Neutrophil (primary cell): ENCODE data around the gene KDM2B.

Experiments used
- H3K27ac ChIP-seq: fragments of 200-600 bp; sonication (generic); 2 replicates; pipeline ENCODE4 v1.5.1; 2016; ENCODE audit warnings: mild to moderate bottlenecking, moderate library complexity
- H3K27me3 ChIP-seq: fragments of 200-600 bp; sonication (generic); 2 replicates; pipeline ENCODE4 v1.6.0; 2016; ENCODE audit warnings: mild to moderate bottlenecking
- H3K36me3 ChIP-seq: fragments of 200-600 bp; sonication (generic); 2 replicates; pipeline ENCODE4 v1.5.1; 2017
- H3K4me1 ChIP-seq, 2 experiments: fragments of 200-600 bp in 1 of 2; sonication (generic) in 1 of 2; 1 replicate in 1 of 2; 2 replicates in 1 of 2; pipeline versions ENCODE4 v1.5.1 to v1.6.1; 2013 to 2016; ENCODE audit warnings: low read depth in 1 of 2, low read length in 1 of 2, mild to moderate bottlenecking in 1 of 2, moderate library complexity in 1 of 2; ENCODE audit not compliant: control insufficient read depth in 1 of 2, insufficient read depth in 1 of 2
- H3K4me3 ChIP-seq, 2 experiments: fragments of 200-600 bp in 1 of 2; sonication (generic) in 1 of 2; 1 replicate in 1 of 2; 2 replicates in 1 of 2; pipeline ENCODE4 v1.5.1; 2013 to 2016; ENCODE audit warnings: low read depth in 1 of 2, low read length in 1 of 2, mild to moderate bottlenecking in 1 of 2, moderate library complexity in 1 of 2
- H3K9me3 ChIP-seq: fragments of 200-600 bp; sonication (generic); 2 replicates; pipeline ENCODE4 v1.5.1; 2016
- TF ChIP-seq, protein P1 (sequence below): fragments of 200-600 bp; sonication (generic); IDR thresholded peaks from 2 replicates; pipeline ENCODE4 v1.5.1; 2016; ENCODE audit warnings: antibody characterized with exemption

KDM2B gene

GRCh38 chr12:121428883-121429282, 151.9 kb downstream of the KDM2B start:
- Histone ChIP-seq H3K27me3 (no peaks in the 10 kb centered on the region), H3K9me3 (no peaks in the 10 kb centered on the region), H3K4me1 (peaks cover 54 to 59% of the 10 kb centered on the region in 2 experiments), H3K27ac (peak overlapping the region; percentile 85), H3K36me3 (peaks cover 47% of the 10 kb centered on the region), H3K4me3 (no peak overlapping the region)
- TF ChIP-seq, protein P1, sequence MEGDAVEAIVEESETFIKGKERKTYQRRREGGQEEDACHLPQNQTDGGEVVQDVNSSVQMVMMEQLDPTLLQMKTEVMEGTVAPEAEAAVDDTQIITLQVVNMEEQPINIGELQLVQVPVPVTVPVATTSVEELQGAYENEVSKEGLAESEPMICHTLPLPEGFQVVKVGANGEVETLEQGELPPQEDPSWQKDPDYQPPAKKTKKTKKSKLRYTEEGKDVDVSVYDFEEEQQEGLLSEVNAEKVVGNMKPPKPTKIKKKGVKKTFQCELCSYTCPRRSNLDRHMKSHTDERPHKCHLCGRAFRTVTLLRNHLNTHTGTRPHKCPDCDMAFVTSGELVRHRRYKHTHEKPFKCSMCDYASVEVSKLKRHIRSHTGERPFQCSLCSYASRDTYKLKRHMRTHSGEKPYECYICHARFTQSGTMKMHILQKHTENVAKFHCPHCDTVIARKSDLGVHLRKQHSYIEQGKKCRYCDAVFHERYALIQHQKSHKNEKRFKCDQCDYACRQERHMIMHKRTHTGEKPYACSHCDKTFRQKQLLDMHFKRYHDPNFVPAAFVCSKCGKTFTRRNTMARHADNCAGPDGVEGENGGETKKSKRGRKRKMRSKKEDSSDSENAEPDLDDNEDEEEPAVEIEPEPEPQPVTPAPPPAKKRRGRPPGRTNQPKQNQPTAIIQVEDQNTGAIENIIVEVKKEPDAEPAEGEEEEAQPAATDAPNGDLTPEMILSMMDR, result no peak

GRCh38 chr12:121427556-121428050, 153.2 kb downstream of the KDM2B start:
- peak overlapping the region; percentile 85 for H3K27ac ChIP-seq
- peaks cover 54 to 59% of the 10 kb centered on the region in 2 experiments for H3K4me1 ChIP-seq
- H3K9me3 ChIP-seq, result no peaks in the 10 kb centered on the region
- H3K36me3 ChIP-seq, result peaks cover 56% of the 10 kb centered on the region
- no peak overlapping the region for H3K4me3 ChIP-seq
- TF ChIP-seq, protein P1, result no peak
- no peaks in the 10 kb centered on the region for H3K27me3 ChIP-seq

- peak overlapping the region; percentile 85 for H3K27ac ChIP-seq
Observed at GRCh38 chr12:121424624-121424975, 156.2 kb downstream of the KDM2B start.

DNA sequence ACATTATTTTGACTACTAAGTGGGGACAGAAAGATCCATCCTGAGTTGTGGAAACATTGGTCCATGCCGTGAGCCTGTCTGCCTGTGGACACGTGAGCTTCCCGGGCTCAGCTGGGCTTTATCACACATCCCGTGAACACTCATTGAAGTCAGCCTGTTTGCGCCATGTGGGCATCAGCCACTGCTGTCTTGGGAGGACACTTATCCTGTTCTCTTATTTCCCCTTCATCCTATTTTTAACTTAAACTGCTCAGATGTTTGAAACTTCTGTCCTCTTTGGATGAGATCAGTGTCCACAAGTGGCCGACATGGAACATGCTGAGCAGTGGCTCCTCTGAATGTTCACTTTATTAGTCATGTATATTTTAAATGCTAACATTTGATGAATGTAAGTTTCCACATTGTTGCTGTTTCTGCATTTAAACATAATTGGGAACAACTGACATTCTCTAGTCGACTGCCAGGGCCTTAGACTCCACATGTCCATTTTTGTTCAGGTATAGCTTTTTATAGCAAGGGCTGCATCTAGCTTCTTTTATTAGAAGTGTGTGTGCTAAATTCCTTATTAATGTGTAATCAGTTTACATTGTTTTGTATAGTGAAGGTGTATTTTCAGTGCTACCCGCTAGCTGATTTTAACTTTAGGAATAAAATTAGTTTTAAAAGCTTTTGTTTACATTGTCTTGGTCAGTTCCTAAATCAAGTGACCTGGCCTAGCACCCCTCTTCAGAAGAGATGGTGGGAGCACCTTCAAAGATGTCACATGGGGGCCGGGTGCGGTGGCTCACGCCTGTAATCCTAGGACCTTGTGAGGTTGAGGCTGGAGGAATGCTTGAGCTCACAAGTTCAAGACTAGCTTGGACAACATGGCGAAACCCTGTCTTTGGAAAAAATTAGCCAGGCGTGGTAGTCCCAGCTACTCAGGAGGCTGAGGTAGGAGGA, 156.9 kb downstream of the KDM2B start:
- Histone ChIP-seq H3K4me3 (no peak overlapping the region), H3K9me3 (no peaks in the 10 kb centered on the region), H3K4me1 (peaks cover 46% of the 10 kb centered on the region in 2 experiments), H3K36me3 (peaks cover 56% of the 10 kb centered on the region), H3K27me3 (no peaks in the 10 kb centered on the region), H3K27ac (peak overlapping the region; percentile 85)
- TF ChIP-seq, protein P1, result no peak

More at GRCh38 chr12:121424624-121424975, 156.2 kb downstream of the KDM2B start:
- Histone ChIP-seq H3K27me3 (no peaks in the 10 kb centered on the region), H3K9me3 (no peaks in the 10 kb centered on the region), H3K4me3 (peak overlapping the region; percentile 36 to 45), H3K4me1 (peaks cover 49 to 52% of the 10 kb centered on the region in 2 experiments), H3K36me3 (peaks cover 55% of the 10 kb centered on the region)
- TF ChIP-seq, protein P1, result no peak

DNA sequence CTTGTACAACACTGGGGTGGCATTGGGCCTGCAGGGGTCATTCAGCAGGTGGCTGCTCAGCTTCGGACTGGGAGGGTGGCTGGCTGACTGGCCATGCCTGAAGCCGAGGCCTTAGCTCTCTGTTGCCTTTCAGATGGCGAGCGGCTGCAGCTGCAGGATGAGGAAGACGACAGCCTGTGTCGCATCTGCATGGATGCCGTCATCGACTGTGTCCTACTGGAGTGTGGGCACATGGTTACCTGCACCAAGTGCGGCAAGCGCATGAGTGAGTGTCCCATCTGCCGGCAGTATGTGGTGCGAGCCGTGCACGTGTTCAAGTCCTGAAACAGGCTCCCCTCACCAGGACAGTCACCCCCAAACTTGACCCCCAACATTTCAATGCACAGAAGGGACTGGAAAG, 157.6 kb downstream of the KDM2B start:
- Histone ChIP-seq H3K4me3 (no peak overlapping the region), H3K27me3 (no peaks in the 10 kb centered on the region), H3K9me3 (no peaks in the 10 kb centered on the region), H3K4me1 (peaks cover 39% of the 10 kb centered on the region in 2 experiments), H3K27ac (peak overlapping the region; percentile 85), H3K36me3 (peaks cover 57% of the 10 kb centered on the region)
- TF ChIP-seq, protein P1, result no peak
